HG02610 (cell line): Measurements from ENCODE around the gene SREBF1.

Source experiments
- ATAC-seq: cut with Tn5 transposase; IDR thresholded peaks from one replicate; pipeline ENCODE4 v1.9.1; 2021; ENCODE audit warnings: mild to moderate bottlenecking, moderate library complexity; ENCODE audit not compliant: unreplicated experiment

SREBF1 gene

GRCh38 chr17:17859909-17860765 is 23.4 kb upstream of the SREBF1 start:
- no peak for ATAC-seq

- ATAC-seq: no peak
These were observed 20.7 kb upstream of the SREBF1 start for GRCh38 chr17:17857496-17857895.

- no peak for ATAC-seq
These were observed 19.6 kb upstream of the SREBF1 start for GRCh38 chr17:17856386-17856785.

GRCh38 chr17:17855976-17856375 is 19.2 kb upstream of the SREBF1 start:
- no peak for ATAC-seq

GRCh38 chr17:17853811-17854447 is 17.1 kb upstream of the SREBF1 start:
- peak; percentile 46 for ATAC-seq

DNA sequence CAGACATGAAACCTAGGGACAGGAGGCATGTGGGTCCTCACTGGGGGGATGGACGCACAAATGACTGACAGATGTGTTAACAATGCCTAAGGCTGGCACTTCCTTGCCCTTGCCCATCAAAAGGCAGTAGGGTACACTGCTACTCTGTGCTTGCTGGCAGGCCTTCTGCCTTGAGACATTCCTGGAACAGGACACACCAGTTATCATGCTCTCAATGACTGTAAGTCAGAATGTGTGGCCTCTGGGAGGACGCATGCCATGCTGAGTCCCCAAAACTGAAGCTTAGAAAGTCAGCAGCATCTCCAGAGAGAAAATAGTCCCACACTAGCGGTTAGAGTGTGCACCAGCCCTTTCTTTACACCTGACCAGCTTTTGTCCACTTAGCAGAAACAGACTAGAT is 16.1 kb upstream of the SREBF1 start:
- ATAC-seq: no peak

GRCh38 chr17:17851103-17852002 is 14.6 kb upstream of the SREBF1 start:
- ATAC-seq: no peak

- ATAC-seq: no peak
These were observed 13.1 kb upstream of the SREBF1 start for GRCh38 chr17:17849845-17850373.

DNA sequence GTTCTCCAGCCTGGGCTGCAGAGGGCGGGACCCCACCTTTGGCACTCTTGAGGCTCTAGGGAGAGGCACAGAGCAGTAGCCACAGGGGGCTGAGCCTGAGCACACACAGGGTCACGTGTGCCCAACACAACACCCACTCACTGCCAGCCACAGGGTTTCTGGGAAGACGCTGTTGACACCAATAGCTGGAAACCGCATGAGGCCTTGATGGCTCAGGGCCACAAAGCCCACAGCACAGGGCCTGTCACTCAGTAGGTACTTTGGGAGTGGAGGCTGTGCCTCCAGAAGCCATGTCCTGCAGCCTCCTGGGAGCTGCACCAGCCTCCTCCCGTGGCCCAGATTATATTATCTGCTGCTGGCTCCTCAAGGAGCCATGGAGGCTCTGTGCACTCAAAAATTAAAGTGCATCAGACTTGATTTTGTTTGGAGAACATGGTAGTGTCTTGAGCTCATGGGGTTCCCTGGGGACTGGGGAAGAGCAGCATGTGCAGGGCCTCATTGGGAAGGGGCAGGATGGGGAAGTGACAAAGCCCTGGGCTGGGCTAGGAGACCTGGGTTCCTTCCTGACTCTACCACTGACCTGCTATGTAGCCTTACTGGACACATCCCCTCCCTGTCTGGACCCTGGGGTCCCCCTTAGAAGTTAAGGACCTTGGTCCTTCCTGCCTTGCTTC is 12.5 kb upstream of the SREBF1 start:
- ATAC-seq: no peak

DNA sequence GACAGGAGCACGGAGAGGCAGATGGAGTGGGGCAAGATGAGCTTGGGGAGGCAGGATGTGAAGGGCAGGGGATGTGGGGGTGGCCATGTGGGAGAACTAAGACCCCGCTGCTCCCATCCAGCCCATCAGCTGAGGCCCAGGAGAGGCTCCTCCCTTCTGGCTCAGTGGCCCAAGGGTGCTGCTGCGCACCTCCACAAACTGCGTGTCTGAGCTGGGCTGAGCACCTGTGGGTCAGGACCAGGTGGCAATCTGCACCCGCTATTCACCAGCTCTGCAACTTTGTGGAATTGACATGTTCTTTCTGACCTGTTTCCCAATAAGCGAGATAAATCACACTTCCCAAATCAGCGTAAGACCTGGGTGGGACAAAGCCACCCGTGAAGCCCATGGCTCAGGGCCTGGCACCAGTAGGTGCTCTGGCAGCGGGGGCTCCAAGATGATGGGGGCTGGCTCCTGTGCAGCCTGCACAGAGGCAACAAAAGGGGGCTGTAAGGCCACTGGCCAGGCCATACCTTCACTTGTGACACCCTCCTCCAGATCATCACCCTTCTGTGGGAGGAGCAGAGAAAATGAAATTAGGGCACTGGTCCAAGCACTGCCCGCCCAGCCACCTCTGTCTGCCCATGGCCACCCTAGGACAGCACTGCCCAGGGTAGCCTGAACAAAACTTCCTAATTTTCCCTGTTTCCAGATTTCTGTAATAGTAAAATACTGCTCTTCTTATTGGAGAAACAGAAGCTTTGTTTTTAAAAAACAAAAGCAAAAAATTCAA is 11.7 kb upstream of the SREBF1 start:
- ATAC-seq: no peak

GRCh38 chr17:17847726-17848125 is 10.9 kb upstream of the SREBF1 start:
- no peak for ATAC-seq

DNA sequence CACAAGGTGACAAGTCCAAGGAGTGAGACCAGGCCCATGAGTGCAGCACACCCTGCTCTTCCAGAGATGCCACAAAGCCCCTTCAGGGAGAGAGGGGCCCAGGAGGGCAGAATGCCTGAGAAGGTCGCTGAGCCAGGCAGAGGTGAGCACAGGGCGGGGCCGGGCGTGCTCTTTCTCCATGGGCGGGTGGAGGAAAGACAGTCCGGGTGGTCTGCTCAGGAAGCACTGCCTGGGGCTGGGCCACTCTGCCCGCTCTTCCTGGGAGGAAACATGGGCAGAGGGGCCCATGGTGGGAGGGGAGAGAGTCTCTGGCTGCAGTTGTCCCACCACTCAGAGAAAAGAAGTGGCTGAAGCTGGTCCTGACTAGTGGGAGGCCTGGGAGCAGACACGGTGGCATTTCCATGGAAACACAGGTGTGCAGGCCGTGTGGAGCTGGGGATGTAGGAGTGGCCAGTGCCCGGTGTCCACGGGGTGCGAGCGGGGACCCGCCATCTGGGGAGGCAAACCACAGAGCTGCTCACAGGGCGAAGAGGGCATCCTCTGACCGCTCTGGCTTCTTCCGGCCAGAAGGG is 10.4 kb upstream of the SREBF1 start:
- ATAC-seq: no peak

DNA sequence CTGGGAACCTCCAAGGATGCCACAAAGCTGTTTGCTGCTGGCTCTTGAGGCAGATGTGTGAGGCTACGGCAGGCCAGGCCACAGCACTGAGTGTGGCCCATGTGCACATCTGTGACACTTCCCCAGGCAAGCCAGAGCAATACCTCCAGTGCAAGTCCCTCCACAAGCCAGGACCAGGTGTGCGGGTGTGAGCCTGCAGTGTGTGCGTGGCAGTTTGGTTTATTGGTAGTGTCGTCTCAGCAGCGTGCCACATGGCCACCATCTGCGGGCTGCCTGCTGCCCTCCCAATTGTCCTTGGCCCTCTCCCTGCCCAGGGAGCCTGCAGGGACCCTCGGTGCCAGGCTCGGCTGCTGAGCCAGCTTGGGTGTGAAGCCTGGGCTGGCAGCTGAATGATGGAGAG is 9.9 kb upstream of the SREBF1 start:
- ATAC-seq: no peak

GRCh38 chr17:17846003-17846402 is 9.2 kb upstream of the SREBF1 start:
- ATAC-seq: no peak

GRCh38 chr17:17845046-17845775 is 8.4 kb upstream of the SREBF1 start:
- no peak for ATAC-seq

- no peak for ATAC-seq
These were observed 7.7 kb upstream of the SREBF1 start for GRCh38 chr17:17844500-17844899.

- ATAC-seq: no peak
These were observed 7.3 kb upstream of the SREBF1 start for GRCh38 chr17:17844079-17844478.

- no peak for ATAC-seq
These were observed 6.3 kb upstream of the SREBF1 start for GRCh38 chr17:17843096-17843495.
